Parathyroid adenoma (tissue), 2 donors: ENCODE measurements around the gene TSPAN18.

Source experiments
- H2AFZ ChIP-seq: fragments of 300-600 bp; sonication (generic); one replicate; pipeline ENCODE4 v1.7.0; 2017; ENCODE audit warnings: antibody characterized with exemption, mild to moderate bottlenecking
- H3K27ac ChIP-seq: fragments of 300-600 bp; sonication (generic); one replicate; pipeline ENCODE4 v1.7.0; 2017
- H3K27me3 ChIP-seq: fragments of 300-600 bp; sonication (generic); one replicate; pipeline ENCODE4 v1.7.0; 2017; ENCODE audit warnings: low read length; ENCODE audit not compliant: control insufficient read depth, insufficient read depth
- H3K36me3 ChIP-seq: fragments of 300-600 bp; sonication (generic); one replicate; pipeline ENCODE4 v1.7.0; 2017; ENCODE audit warnings: low read length; ENCODE audit not compliant: control insufficient read depth, insufficient read depth
- H3K4me1 ChIP-seq: fragments of 300-600 bp; sonication (generic); one replicate; pipeline ENCODE4 v1.7.0; 2017; ENCODE audit warnings: control low read depth
- H3K4me2 ChIP-seq: fragments of 300-600 bp; sonication (generic); one replicate; pipeline ENCODE4 v1.7.0; 2017; ENCODE audit warnings: low read length
- H3K4me3 ChIP-seq: fragments of 300-600 bp; sonication (generic); one replicate; pipeline ENCODE4 v1.7.0; 2017; ENCODE audit warnings: low read depth, low read length
- H3K79me2 ChIP-seq: fragments of 300-600 bp; sonication (generic); one replicate; pipeline ENCODE4 v1.7.0; 2017; ENCODE audit warnings: control low read depth
- H3K9ac ChIP-seq: fragments of 300-600 bp; sonication (generic); one replicate; pipeline ENCODE4 v1.7.0; 2017; ENCODE audit warnings: mild to moderate bottlenecking
- H3K9me3 ChIP-seq: fragments of 300-600 bp; sonication (generic); one replicate; pipeline ENCODE4 v1.7.0; 2017; ENCODE audit warnings: low read length; ENCODE audit not compliant: control insufficient read depth
- CTCF ChIP-seq: fragments of 300-600 bp; sonication (generic); IDR thresholded peaks from one replicate; pipeline ENCODE4 v1.7.0; 2017; ENCODE audit warnings: antibody characterized with exemption, mild to moderate bottlenecking
- donor health status: primary hyperparathyroidism.

Gene TSPAN18

GRCh38 chr11:44835938-44836337 lies 109.2 kb downstream of the TSPAN18 start:
- Histone ChIP-seq H3K79me2 (no peaks in the 10 kb centered on the region), H3K36me3 (no peaks in the 10 kb centered on the region), H2AFZ (no peak overlapping the region), H3K27ac (no peak overlapping the region), H3K9ac (no peak overlapping the region), H3K4me3 (no peak overlapping the region), H3K27me3 (no peaks in the 10 kb centered on the region), H3K9me3 (no peaks in the 10 kb centered on the region), H3K4me1 (no peaks in the 10 kb centered on the region), H3K4me2 (no peak overlapping the region)
- TF ChIP-seq CTCF = no peak

GRCh38 chr11:44837661-44838060 lies 110.9 kb downstream of the TSPAN18 start:
- Histone ChIP-seq H3K4me3 (no peak overlapping the region), H3K79me2 (no peaks in the 10 kb centered on the region), H3K27ac (no peak overlapping the region), H3K4me2 (no peak overlapping the region), H2AFZ (no peak overlapping the region), H3K9ac (no peak overlapping the region), H3K4me1 (no peaks in the 10 kb centered on the region), H3K36me3 (no peaks in the 10 kb centered on the region), H3K27me3 (no peaks in the 10 kb centered on the region), H3K9me3 (no peaks in the 10 kb centered on the region)
- no peak for TF ChIP-seq CTCF

GRCh38 chr11:44839458-44840084 lies 112.8 kb downstream of the TSPAN18 start:
- H3K36me3 ChIP-seq = no peaks in the 10 kb centered on the region
- H3K4me1 ChIP-seq = no peaks in the 10 kb centered on the region
- no peak overlapping the region for H2AFZ ChIP-seq
- no peaks in the 10 kb centered on the region for H3K27me3 ChIP-seq
- no peaks in the 10 kb centered on the region for H3K9me3 ChIP-seq
- H3K9ac ChIP-seq = no peak overlapping the region
- H3K27ac ChIP-seq = no peak overlapping the region
- no peak overlapping the region for H3K4me2 ChIP-seq
- no peak overlapping the region for H3K4me3 ChIP-seq
- TF ChIP-seq CTCF = no peak
- no peaks in the 10 kb centered on the region for H3K79me2 ChIP-seq

GRCh38 chr11:44840085-44840478 lies 113.3 kb downstream of the TSPAN18 start:
- Histone ChIP-seq H3K9me3 (no peaks in the 10 kb centered on the region), H3K4me1 (no peaks in the 10 kb centered on the region), H3K4me2 (no peak overlapping the region), H3K79me2 (no peaks in the 10 kb centered on the region), H3K4me3 (no peak overlapping the region), H3K27ac (no peak overlapping the region), H3K9ac (no peak overlapping the region), H3K27me3 (no peaks in the 10 kb centered on the region), H3K36me3 (no peaks in the 10 kb centered on the region), H2AFZ (no peak overlapping the region)
- no peak for TF ChIP-seq CTCF

- H3K36me3 ChIP-seq = no peaks in the 10 kb centered on the region
- H3K27me3 ChIP-seq = no peaks in the 10 kb centered on the region
- no peak overlapping the region for H3K9ac ChIP-seq
Observed at GRCh38 chr11:44840521-44841251, 113.9 kb downstream of the TSPAN18 start.

More at GRCh38 chr11:44840521-44841251, 113.9 kb downstream of the TSPAN18 start:
- H2AFZ ChIP-seq = no peak overlapping the region
- no peak for TF ChIP-seq CTCF
- no peak overlapping the region for H3K4me2 ChIP-seq
- no peaks in the 10 kb centered on the region for H3K4me1 ChIP-seq
- no peaks in the 10 kb centered on the region for H3K79me2 ChIP-seq
- H3K27ac ChIP-seq = no peak overlapping the region
- no peaks in the 10 kb centered on the region for H3K9me3 ChIP-seq
- H3K4me3 ChIP-seq = no peak overlapping the region
